Inflammatory macrophage treated with lipopolysaccharide for 1 hour (primary cell): ENCODE data around the gene MESD.
"Not testable (repeated sequence)": the region's sequence is repeated elsewhere in the genome, so short reads cannot be mapped to it uniquely, and the experiment has no call there.

Source experiments
- DNase-seq, 2 donors: peaks; one replicate each; pipeline ENCODE4 v3.0.0-alpha.2; 2020 to 2022

The MESD gene

DNA sequence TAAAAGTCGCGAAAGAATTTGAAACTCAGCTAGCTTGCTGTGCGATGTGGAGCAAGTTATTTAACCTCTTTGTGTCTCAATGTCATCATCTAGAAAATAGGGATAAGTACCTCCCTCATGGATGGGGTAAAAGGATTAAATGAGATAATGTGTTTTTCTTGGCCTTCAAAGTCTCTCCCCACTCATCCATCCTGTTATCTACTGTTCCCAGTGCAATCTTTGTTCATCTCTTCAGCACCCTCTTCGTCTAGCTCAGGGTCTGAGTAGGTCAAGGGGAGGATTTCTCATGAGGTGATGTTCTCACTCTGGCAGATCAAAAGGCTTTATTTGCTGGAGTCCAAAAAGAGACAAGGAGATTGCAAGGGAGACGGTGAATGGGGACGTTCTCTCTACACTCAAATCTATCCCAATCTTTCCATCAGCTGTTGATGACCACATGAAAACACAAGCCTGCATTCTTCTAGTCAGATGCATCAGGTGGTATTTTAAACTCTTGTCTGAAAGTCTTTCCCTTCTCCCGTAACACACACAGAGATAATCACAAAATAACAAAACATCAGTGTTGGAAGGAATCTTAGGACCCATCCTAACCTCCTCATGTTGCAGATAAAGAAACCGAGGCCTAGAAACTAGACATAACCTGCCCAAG lies 1.3 kb downstream of the MESD start:
- no peak for DNase-seq

DNA sequence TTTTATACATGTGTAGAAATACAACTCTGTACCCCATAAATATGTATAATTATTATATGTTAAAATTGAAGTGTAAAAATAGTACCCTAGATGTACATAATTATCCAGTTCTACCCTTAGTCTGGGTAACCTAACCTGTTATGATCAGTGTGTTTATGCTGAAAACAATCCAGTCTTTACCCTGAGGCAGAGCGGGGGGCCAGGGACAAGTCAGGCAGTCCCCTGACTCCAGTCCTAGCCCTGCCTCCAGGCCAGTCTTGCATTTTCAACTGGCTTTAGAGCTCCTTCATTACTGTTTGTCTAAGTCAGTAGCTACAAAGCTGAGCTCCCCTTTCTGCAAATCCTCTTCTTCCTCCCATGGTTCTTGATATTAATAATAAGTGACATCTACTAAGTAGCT lies 3.1 kb downstream of the MESD start:
- DNase-seq = no peak

GRCh38 chr15:80985981-80986380 lies 3.6 kb downstream of the MESD start:
- DNase-seq = no peak

DNA sequence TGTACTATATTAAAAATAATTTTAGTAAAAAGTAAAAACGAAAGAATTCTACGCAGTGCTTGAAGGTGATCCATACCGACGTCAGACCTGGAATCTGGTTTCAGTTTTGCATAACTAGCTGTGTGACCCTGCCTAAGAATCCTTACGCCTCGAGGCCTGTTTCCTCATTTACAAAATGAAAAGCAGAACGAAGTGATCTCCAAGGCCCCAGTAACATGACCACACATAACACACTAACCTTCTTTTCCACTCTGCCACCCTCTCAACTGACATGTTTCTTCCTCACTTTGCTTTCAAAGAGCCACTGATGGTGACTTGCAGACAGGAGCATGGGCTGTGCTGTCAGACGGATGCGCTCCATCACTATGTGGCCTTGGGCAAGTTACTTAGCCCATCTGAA lies 4.8 kb downstream of the MESD start:
- peak; percentile 86 to 91 for DNase-seq

DNA sequence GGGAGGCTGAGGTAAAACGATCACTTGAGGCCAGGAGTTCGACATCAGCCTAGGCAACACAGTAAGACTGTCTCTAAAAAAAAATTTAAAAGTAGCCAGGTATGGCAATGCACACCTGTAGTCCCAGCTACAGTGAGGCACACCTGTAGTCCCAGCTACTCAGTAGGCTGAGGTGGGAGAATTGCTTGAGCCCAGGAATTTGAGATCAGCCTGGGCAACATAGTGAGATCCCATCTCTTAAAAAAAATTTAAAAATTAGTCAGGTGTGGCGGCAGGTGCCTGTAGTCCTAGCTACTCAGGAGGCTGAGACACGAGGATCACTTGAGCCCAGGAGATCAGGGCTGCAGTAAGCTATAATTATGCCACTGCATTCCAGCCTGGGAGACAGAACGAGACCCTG lies 6.8 kb downstream of the MESD start:
- no peak for DNase-seq

DNA sequence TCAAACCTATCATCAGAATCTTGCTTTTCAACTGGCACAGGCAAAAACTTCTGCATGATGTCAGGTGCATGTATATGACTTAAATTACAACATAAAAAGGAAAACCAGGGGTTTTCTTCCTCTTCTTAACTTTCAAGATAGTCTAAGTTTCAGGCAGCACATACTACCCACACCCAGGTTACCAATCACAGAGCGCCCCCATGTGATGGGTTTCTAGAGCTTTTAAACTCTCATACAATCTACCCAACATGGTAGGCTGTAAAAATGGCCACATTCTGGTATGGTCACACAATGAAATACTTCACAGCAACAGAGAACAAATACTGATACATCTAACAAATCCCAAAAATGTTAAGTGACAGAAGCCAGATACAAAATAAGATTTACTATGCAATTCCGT lies 7.4 kb downstream of the MESD start:
- peak; percentile 32 to 37 for DNase-seq

DNA sequence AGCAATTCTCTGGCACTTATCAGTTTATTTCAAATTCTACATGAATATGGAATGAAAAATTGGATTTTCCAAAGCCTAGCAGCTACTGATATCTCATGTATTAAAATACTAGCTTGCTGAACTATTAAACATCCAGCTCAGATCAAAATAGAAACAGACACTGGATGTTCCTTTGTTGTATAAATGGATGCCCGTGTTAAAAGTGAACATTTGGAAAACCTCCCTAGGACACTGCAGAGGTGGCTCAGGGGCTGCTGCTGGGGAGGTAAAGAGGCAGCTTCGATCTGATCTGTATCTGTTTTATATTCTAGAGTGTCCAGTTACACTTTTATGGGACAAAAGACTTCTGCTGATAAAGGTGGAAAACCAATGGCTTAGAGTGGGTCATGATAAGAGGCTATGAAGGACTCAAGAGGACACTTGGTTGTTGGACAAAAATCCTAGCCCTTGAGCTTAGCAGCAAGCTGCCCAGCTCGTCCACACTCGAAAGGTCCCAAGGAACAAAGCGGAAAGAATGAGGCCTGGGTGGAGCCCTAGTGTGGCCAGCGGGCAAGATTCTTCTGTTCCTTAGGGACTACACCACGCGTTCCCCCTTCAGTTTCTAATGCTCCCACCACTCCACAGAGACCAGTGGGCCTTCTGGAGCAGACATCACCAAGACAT lies 9.9 kb downstream of the MESD start:
- no peak for DNase-seq

DNA sequence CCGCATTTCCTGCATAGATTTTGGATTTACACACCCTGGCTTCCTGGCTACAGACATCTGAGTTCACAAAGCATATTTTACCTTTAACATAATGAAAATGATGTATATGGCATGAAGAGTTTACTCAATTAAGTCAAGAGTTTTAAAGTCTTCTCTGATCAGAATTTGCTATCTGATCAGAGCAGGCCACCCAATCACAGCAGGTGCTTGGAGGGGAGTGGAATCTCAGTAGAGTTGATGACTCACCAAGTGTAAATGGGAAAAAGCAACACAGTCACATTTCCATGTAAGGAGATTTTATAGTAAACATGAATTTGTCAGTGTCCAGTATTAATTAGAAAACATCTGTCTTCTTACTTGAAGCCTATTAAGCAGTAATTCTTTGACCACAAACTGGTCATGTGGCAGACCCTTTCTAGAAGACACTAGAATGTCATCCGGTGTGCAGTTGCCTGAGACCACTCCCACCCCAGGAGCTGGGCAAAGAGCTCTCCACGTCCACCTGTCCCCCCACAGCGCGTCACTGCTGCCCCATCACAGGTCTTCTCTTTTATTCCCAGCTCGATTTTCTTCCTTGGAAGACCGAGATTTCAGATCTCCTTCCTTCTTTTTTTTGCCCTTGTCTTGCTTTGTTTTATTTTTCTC lies 10.8 kb downstream of the MESD start:
- DNase-seq = no peak

DNA sequence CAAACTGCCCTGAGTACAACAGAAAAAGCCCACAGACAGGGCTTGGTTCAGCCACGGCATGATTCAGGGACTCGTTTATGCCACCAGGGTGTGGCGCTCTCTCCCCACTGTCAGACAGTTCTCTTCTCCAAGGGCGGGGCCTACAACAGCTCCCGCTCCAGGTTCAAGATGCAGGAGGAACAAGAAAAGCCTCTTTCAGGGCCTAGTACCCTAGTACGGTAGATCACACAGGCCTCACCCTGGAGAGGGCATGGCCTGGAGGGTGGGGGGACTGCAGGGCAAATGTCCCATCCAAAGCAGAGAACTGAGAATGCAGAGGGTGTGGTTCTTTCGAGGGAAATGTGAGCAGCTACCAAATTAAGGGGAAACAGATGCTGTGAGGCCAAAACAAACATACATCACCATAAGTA lies 12.0 kb downstream of the MESD start:
- peak; percentile 41 to 83 for DNase-seq

- no peak for DNase-seq
Measured at GRCh38 chr15:80976851-80977250, 12.8 kb downstream of the MESD start.

- DNase-seq = no peak
Measured at GRCh38 chr15:80974914-80975313, 14.7 kb downstream of the MESD start.

GRCh38 chr15:80972276-80972675 lies 17.3 kb downstream of the MESD start:
- no peak for DNase-seq

- DNase-seq = no peak
Measured at GRCh38 chr15:80971143-80971542, 18.5 kb downstream of the MESD start.

GRCh38 chr15:80970658-80971057 lies 19.0 kb downstream of the MESD start:
- no peak for DNase-seq

DNA sequence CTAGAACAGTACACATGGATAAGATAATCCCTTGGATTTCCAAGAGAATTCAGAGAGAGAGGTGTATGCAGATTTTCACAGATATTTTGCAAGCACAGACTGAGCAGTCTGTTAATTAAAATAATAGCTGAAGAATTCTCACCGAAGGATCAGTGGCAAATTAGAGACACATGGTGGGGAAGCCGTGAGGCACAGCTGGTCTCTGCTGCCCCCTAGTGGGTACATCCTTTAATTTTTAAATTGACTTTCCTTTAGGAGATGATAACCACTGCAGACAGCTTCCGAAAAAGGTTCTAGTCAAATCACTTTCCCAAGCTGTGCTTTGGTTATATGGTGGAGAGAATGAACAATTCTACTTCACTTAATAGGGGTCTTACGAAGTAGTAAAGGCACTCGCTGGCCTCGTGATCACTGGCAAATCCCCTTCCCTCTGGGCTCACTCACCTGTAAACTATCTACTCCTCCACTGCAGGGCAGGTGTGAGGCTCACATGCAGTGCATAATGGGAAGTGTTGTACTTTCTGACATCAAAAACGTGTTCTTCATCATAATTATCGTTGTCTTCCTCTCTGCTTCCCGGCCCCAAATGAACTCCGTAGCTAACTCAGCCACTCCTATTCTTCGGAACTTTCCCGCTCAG lies 19.5 kb downstream of the MESD start:
- peak; percentile 51 to 94 for DNase-seq

DNA sequence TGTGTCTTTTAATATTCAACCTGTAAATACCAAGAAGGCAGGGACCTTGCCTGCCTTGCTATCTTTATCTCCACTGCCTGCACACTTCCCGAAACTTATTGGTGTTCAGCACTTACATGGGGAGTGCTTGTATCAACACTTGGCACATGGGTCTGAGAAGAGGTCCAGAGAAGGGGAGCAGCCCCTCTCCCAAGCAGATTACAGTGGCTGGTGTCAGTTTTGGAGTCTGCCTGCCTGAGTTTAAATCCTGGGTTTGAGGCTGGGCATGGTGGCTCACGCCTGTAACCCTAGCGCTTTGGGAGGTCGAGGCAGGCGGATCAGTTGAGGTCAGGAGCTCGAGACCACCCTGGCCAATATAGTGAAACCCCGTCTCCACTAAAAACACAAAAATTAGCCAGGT lies 20.3 kb downstream of the MESD start:
- DNase-seq = no peak

DNA sequence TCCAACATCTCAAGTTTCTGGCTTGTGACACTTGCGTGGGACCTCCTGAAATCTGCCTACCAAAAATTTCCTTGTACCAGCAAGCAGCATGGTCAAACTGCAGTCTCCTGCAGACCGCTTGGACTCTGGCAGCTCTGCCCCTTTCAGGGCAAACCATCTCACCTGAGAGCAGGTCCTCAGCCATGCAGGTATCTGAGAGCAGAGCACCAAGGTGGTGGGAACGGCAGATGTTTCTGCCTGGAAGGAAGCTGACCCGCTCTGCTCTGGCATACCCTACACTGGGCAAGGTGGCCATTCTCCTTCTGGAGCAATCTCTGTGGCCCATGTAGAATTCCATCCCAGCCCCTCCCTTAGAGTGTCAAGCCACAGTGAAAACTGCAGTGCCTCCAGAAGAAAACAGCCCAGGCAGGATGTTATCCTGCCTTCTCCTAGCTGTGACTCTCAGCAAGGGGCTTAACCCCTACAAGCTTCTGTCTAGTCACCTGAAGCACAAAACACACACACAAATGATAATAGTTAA lies 21.6 kb downstream of the MESD start:
- DNase-seq = no peak

DNA sequence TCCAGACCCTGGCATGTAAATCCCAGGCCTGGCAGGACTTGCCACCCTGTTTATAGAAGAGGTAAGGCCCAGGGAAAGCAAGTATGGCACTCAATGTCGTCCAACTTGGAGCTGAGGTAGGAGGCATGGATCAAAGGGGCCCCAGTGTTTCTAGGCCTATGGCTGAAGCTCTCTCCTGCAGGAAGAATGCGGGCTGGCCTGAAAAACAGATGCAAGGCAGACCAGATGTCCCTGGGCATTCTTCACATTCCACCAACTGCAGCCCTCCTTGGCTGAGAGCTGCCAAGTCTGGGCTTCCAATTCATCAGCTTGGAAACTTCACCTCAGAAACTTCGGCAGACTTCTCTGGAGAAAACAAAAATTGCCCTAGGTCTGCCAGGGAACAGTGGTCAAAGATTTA lies 22.2 kb downstream of the MESD start:
- no peak for DNase-seq

DNA sequence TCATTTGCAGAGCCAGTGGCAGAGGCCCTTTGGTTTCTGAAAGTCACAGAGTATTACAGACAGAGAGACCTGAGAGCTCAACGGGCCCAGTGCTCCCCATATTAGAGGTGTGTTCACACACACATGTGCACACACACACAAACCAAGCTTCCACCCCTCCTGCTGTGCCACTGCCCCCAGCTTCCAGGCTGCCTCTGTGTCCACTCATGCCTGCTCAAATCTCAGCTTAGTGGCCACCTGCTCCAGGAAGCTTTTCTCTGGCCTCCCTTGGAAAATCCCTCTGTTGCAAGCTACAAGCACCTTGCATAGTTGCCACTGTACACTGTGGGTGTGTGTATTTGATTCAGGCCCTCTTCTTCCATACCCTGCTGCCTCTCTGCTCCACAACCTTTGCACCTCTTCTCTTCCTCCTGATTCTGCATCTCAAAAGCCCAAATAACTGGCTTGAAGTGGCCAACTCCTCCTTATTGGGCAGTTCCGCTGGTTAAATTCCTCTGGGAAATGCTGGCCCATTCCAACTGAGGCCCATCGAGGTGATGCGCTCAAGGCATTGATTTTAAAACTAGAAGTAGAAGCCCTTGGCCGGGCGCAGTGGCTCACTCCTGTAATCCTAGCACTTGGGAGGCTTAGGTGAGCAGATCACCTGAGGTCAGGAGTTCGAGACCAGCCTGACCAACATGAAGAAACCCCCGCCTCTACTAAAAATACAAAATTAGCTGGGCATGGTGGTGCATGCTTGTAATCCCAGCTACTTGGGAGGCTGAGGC lies 23.0 kb downstream of the MESD start:
- no peak for DNase-seq

- DNase-seq = not testable (repeated sequence)
Measured at GRCh38 chr15:80965454-80965853, 24.2 kb downstream of the MESD start.

GRCh38 chr15:80958818-80959495 lies 30.7 kb downstream of the MESD start:
- no peak for DNase-seq

GRCh38 chr15:80957976-80958375 lies 31.6 kb downstream of the MESD start:
- peak; percentile 9 to 21 for DNase-seq
